ENCODE data around the gene IGSF6.

Gene IGSF6

GRCh38 chr16:21598701-21599121 lies 53.7 kb downstream of the IGSF6 start:
- DNase-seq = no peak

DNA sequence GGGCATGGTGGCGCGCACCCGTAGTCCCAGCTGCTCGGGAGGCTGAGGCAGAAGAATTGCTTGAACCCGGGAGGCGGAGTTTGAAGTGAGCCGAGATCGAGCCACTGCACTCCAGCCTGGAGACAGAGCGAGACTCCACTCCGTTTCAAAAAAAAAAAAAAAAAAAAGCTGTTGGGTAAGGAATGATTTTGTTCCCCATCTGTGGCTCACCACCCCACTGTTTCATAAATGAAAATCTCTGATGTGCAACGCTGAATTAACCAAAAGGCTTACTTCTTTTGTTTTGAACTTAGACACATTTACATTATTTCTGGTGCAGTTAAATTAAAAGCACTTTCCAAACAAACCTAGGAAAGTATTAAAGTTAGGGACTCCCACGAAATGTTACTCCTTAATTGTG lies 54.2 kb downstream of the IGSF6 start:
- DNase-seq = no peak

DNA sequence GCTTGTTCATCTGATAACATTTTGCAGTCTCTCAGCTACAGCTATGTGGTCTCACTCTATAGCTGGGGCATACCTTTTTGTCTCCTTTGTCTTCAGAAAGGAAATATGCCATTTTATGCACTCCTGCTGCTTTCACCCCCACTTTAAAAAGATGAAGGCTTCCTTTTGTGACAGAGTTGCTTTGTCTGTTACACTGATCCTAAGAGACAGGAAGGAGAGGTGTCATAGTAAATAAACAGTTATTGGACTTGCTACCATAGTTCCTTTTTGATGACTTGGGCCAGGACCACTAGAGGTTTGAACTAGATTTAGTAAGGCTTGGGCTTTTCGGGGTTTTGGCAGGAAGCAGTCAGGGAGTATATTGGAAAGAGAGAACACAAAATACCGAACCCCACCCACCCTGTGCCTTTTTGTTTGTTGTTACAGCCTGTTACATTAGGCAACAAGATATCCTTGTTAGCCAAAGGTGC lies 54.8 kb downstream of the IGSF6 start:
- no peak for DNase-seq

GRCh38 chr16:21593530-21594289 lies 58.7 kb downstream of the IGSF6 start:
- DNase-seq = no peak

GRCh38 chr16:21592191-21592590 lies 60.2 kb downstream of the IGSF6 start:
- DNase-seq = no peak

- peak; percentile 18 for DNase-seq
Measured at GRCh38 chr16:21590796-21591195, 61.6 kb downstream of the IGSF6 start.

- DNase-seq = peak; percentile 18
Measured at GRCh38 chr16:21590287-21590686, 62.1 kb downstream of the IGSF6 start.

- no peak for DNase-seq
Measured at GRCh38 chr16:21589551-21589950, 62.9 kb downstream of the IGSF6 start.

All from HCEC 1CT (cell line).